HG02938 (cell line): ENCODE data around the gene RIPPLY1.

Experiments used
- ATAC-seq: cut with Tn5 transposase; IDR thresholded peaks from one replicate; pipeline ENCODE4 v1.9.1; 2021; ENCODE audit warnings: mild to moderate bottlenecking, moderate library complexity; ENCODE audit not compliant: unreplicated experiment

RIPPLY1 gene

GRCh38 chrX:106903291-106903824 is at the start of gene RIPPLY1:
RIPPLY1 (minus strand) TSS chrX:106903341; CDS start chrX:106903287, 54 bp downstream.
- no peak for ATAC-seq

DNA sequence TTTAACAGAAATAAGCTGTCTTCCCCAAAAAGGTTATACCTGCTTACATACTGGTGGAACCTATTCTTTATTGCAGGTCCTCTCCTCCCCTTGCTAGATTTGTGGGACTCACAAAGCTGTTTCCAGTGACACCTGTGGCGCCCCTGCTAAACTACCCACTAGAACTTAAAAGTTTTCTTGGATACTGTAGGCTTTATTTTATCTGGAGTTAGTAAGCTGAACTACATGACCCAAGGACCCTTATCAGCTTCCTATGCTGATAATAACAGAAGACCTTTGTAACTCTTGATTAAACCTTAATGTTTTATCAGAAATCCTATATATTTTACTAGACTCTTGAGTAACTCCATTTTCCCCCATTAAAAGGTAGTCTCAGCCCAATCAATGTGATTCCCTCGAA is 49.4 kb upstream of the RIPPLY1 start:
- ATAC-seq, result no peak

GRCh38 chrX:106952089-106952488 is 48.9 kb upstream of the RIPPLY1 start:
- no peak for ATAC-seq

GRCh38 chrX:106951230-106951629 is 48.1 kb upstream of the RIPPLY1 start:
- ATAC-seq, result no peak

GRCh38 chrX:106950381-106950780 is 47.2 kb upstream of the RIPPLY1 start:
- ATAC-seq, result no peak

- ATAC-seq, result no peak
Measured at GRCh38 chrX:106949366-106949765, 46.2 kb upstream of the RIPPLY1 start.

- no peak for ATAC-seq
Measured at GRCh38 chrX:106948641-106949040, 45.5 kb upstream of the RIPPLY1 start.

GRCh38 chrX:106946464-106946863 is 43.3 kb upstream of the RIPPLY1 start:
- no peak for ATAC-seq

DNA sequence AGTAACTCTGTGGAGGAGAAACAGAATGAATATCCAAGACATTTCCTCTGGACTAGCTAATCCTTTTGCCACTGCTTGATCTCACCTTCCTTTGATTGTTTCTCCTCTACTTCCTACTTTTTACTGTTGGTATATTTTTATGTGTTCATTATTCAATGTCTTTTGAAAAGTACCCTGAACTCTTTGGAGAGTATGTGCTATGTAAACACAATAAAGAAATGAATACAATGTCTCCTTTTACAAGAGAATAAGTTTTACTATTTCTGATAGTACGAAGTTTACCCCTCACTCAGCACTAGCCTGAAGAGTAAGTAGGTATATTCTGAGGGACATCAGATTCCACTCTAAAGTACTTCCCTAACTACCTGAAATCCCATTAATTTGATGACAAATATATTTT is 36.9 kb upstream of the RIPPLY1 start:
- no peak for ATAC-seq

DNA sequence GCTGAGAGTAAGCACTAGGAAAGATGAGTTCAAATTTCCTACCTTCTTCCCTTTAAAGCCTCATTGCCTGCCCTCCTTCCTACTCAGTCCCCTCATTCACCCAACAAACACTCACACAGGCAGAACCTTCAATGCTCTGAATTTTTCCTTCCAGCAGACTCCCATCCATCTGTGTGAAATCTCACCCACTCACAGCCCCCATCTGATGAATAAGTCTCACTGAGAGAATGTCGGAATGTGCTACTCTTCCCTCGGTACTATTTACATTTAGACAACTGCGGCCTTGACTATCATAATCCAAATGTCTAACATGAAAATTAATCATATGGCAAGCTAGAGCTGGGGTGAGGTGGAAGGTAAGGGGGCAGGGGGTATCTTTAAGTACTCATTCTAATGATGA is 36.4 kb upstream of the RIPPLY1 start:
- ATAC-seq, result no peak

- ATAC-seq, result no peak
Measured at GRCh38 chrX:106936246-106936645, 33.1 kb upstream of the RIPPLY1 start.

GRCh38 chrX:106935175-106935574 is 32.0 kb upstream of the RIPPLY1 start:
- ATAC-seq, result no peak

- no peak for ATAC-seq
Measured at GRCh38 chrX:106933538-106933961, 30.4 kb upstream of the RIPPLY1 start.

DNA sequence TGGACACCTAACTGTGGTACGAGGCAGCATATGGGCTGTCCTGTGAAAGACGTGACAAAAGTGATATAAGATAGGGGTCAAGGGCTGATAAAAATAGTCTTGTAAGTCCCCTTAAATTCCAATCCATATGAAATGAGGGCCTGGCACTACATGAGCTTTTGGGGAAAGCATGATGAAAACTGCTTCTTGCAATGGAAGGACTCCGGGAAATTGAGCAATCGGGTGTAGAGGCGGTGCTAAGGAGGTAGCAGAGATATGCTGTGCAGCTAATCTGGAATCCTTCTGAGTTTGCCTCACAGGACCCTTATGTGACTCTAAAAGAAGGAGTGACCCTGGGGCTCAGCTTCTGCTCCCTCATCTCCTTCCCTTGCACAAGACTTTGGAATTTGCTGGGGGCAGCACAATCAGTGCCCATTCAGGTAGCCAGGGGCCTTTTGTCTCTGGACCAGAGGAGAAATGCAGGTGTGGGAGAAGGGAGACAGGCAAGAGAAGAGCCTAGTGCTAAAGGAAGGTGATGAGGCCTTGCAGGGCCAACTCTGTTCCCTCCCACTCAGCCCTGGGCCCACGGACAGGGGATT is 29.9 kb upstream of the RIPPLY1 start:
- no peak for ATAC-seq

DNA sequence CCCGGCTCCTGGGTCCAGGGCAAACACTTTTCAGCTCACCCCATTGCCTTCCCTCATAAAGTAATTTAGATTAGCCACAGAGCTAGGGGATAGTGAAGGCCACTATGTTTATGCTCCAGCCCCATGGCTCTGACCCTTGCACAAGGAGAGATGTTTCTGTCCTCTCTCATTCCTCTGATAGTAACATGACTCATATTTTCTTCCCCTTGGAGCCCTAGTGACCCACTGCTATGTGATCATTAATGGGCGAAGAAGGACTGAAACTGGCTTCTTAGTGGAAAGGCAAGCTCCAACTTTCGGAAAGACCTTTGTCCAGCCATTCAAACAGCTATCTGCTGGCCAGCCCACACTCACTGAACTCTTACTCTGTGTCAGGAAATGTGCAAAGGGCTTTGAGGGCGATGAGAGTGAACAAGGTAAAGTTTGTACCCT is 29.4 kb upstream of the RIPPLY1 start:
- ATAC-seq, result no peak

DNA sequence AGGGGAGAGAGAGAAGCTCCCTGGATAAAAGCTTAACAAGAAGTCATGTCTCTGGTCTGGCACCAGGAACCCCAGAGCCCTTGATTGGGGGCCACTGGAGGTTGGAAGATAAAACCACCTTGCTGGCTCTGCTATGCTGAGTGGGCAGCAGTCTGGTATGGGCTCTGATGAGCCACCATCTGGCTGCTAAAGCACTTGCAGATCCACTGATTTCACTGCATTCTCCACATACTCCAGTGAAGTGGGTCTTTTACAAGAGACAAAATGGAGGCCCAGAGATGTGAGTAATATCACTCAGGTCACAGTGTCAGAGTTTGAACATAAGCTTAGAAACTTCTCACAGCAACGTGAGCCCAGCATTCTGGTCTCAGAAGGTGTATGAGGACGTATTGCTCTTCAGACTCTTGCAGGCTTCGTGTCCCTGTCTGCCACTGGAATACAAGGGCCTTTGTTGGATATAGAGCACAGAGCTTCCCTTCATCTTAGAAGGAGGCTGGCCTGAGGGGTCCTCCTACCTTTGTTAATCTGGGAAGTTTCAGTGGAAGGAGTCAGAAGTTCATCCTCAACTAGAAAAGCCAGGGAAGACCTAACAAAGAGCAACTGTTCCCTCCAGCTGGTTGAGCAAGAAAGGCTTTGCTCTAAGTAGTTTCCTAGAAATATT is 28.8 kb upstream of the RIPPLY1 start:
- no peak for ATAC-seq

- no peak for ATAC-seq
Measured at GRCh38 chrX:106928227-106928626, 25.1 kb upstream of the RIPPLY1 start.

DNA sequence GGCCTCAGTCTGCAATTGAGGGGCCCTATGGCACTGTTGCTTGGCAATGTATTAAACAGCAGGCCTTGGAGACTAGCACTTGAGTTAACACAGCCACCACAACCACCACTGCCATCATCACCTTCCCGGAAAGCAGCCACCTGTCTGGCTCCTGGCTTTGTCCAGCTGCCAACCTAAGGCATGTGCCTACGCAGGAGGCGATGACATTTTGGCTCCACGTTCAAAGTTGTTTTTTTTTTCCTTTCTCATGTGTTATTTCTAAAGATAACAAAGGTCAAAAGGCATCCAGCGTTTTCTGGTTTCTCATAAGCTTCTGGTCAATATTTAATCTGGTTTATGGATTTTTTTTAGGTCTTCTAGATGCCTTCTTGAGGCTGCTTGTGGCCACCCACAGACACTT is 24.6 kb upstream of the RIPPLY1 start:
- no peak for ATAC-seq

GRCh38 chrX:106927023-106927422 is 23.9 kb upstream of the RIPPLY1 start:
- no peak for ATAC-seq

GRCh38 chrX:106921637-106922036 is 18.5 kb upstream of the RIPPLY1 start:
- ATAC-seq, result no peak

- ATAC-seq, result no peak
Measured at GRCh38 chrX:106919932-106920452, 16.9 kb upstream of the RIPPLY1 start, which contains the start of gene CLDN2. CLDN2 (plus strand) TSS chrX:106920402; CDS start chrX:106928229, 7,827 bp downstream.

DNA sequence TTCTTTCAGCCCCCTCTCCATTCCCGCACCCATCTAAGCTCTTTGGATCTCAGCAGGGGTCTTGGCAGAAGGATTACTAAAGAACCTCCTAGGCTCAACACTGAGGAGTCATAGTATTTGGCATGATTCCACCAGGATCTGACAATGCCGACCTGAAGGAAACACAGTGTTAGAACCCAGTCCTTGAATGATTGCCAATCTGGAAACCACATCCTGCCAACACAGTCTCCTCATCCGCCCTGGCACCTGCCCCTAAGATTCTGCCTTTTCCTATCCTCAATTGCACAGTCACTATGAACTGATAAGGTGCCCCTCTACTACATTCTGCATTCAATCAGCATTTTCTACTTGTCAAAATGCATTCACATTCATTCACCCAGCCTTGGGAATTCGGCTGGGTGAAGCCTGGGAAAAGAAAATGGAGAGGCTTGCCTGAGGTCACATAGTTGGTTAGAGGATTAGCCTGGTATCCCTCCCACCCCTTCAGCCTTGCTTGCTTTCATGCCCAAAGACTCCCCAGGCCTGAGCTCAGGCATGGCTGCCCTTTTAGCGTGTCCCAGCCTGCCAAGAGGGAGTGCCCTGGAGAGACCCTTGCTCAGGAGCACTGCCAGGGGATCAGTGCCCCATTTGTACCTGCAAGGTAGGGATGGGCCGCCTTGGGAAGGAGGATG is 14.8 kb upstream of the RIPPLY1 start:
- no peak for ATAC-seq
